ENCODE results near the gene ARSI.

ARSI gene

DNA sequence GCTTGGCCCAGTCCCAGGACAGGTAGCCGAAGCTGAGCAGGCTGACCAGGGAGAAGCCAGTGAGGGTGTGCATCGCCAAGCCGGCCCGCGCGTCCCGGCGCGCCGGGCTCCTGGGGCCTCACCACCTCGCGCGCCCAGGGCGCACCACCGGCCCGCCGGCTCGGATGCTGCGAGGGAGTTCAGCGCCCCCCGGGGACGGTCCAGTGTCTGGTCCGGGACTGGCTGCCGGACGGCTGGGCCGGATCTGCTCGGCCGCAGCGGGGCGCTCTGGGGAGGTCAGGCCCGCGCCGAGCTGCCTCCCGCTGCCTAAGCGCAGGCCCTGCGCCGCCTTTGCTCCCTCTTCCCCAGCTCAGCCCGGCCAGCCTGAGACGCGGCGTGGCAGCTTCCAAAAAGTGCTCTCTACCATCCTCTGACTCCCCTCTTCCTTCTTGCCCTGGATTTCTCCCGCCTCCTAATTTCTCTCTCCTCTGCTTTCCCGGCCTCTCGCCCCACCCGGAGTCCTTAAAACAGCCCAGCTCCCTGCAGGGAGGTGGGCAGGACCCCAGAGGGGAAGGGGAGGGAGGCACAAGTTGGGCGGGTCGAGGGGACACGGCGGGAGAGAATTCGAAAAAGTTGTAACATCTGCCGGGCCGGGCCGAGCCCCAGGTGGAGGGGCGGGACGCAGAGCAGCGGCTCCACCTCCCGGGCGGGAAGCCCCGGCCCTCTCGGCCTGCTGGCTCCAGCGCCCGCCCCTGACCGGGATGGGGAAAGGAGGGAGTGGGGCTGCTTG lies at the start of gene ARSI:
Gene ARSI, minus strand, starts transcription at position 605 of the 769 bp plus-strand sequence. Its CDS starts 532 bp downstream, at position 73.
- DNase-seq: no peak
- peaks cover 50 to 65% of the 10 kb centered on the region in 2 donors for H3K27me3 Mint-ChIP-seq
- peaks cover 2 to 6% of the 10 kb centered on the region in 2 donors for H3K4me1 Mint-ChIP-seq
- H3K4me3 Mint-ChIP-seq: peak within 1 kb of the TSS; percentile 39 to 57
- no peak within 1 kb of the TSS for H3K27ac Mint-ChIP-seq
- ATAC-seq (replicated peaks): peak in 1 of 2 donors; percentile 29
- H3K9me3 Mint-ChIP-seq: no peaks in the 10 kb centered on the region
- no peaks in the 10 kb centered on the region for H3K36me3 Mint-ChIP-seq

- Mint-ChIP-seq H3K9me3 (no peaks in the 10 kb centered on the region), H3K4me3 (no peak overlapping the region), H3K27me3 (no peaks in the 10 kb centered on the region), H3K4me1 (peaks cover 23 to 29% of the 10 kb centered on the region in 2 donors), H3K36me3 (no peaks in the 10 kb centered on the region), H3K27ac (no peak overlapping the region)
- ATAC-seq (replicated peaks) (peak; percentile 95 to 96), DNase-seq (peak; percentile 57)
These were observed 48.0 kb upstream of the ARSI start for GRCh38 chr5:150350524-150351344.

DNA sequence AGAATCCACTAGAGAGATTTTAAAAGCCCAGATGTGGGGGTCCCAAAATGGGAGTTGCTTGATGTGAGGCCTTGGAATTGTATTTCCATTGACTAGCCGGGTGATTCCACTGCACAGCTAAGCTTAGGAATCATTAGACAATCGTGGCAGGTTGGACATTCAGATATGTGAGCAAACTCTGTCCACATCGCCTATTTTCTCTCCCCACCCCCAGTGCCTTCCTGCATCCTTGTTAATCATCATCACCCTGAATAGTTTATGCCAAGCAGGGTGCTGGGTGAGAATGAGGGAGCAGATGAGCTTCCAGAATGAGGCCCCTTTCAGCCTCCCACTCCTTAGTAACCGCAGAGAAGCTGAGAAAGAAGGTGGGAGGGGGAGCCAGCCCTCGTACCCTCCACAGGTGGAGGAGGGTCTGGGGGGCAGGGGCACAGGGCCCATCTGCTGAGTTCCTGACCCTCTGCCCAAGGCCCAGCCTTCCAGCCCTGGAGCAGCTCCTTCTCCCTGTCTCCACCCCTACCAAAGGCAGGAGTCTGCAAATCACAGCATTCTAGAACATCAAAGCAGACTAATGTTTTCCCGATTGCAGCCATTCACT lies 47.1 kb upstream of the ARSI start:
- no peaks in the 10 kb centered on the region for H3K36me3 Mint-ChIP-seq
- H3K4me1 Mint-ChIP-seq: peaks cover 23 to 29% of the 10 kb centered on the region in 2 donors
- no peak overlapping the region for H3K27ac Mint-ChIP-seq
- DNase-seq: no peak
- H3K9me3 Mint-ChIP-seq: no peaks in the 10 kb centered on the region
- H3K4me3 Mint-ChIP-seq: no peak overlapping the region
- ATAC-seq (replicated peaks): no peak
- H3K27me3 Mint-ChIP-seq: no peaks in the 10 kb centered on the region

DNA sequence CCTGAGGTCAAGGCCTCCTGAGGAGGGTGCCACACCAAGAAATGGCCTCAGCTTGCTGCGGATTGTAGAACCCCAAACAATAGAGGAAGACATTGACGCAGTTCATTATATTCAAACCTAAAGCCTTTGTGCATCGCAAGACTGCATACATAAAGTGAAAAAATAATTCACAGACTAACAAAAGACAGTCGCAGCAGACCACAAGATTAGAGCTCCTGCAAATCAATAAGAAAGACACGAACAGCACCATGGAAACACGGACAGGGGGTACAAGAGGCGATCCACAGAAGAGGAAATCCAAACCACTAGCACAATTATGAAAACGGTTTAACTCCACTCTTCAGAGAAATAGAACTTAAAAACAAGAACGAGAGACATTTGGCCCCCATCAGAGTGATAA lies 44.7 kb upstream of the ARSI start:
- Mint-ChIP-seq H3K27me3 (no peaks in the 10 kb centered on the region), H3K27ac (no peak overlapping the region), H3K9me3 (no peaks in the 10 kb centered on the region), H3K36me3 (no peaks in the 10 kb centered on the region), H3K4me3 (no peak overlapping the region), H3K4me1 (peaks cover 23 to 36% of the 10 kb centered on the region in 2 donors)
- DNase-seq (no peak), ATAC-seq (replicated peaks) (no peak)

GRCh38 chr5:150347003-150347402 lies 44.3 kb upstream of the ARSI start:
- H3K27me3 Mint-ChIP-seq: no peaks in the 10 kb centered on the region
- H3K9me3 Mint-ChIP-seq: no peaks in the 10 kb centered on the region
- H3K36me3 Mint-ChIP-seq: no peaks in the 10 kb centered on the region
- peaks cover 24 to 37% of the 10 kb centered on the region in 2 donors for H3K4me1 Mint-ChIP-seq
- H3K4me3 Mint-ChIP-seq: no peak overlapping the region
- ATAC-seq (replicated peaks) (no peak), DNase-seq (no peak)
- peak overlapping the region; percentile 73 for H3K27ac Mint-ChIP-seq

GRCh38 chr5:150346592-150346991 lies 43.9 kb upstream of the ARSI start:
- Mint-ChIP-seq H3K9me3 (no peaks in the 10 kb centered on the region), H3K27ac (no peak overlapping the region), H3K36me3 (no peaks in the 10 kb centered on the region), H3K27me3 (no peaks in the 10 kb centered on the region), H3K4me1 (peaks cover 25 to 35% of the 10 kb centered on the region in 2 donors), H3K4me3 (no peak overlapping the region)
- DNase-seq (no peak), ATAC-seq (replicated peaks) (peak; percentile 21 to 28)

DNA sequence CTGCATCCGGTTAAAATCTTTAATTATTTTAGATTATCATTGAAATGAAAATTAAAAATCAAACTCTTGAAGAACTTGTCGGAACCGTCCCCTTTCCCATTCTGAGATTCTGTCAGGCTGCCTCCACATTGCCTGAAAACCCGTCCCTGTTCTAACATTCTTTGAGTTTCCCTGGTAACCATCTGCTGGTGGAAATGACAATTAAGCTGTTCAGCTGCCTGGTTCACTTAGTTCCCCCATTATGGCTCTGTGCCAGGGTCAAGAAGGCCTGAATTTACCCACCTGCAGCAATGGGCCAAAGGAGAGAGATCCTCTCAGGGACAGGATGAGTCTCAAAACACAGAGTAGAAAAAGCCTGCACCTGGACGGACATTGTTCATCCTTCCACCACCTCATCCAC lies 43.0 kb upstream of the ARSI start:
- ATAC-seq (replicated peaks) (no peak), DNase-seq (no peak)
- H3K27me3 Mint-ChIP-seq: no peaks in the 10 kb centered on the region
- peaks cover 27 to 39% of the 10 kb centered on the region in 2 donors for H3K4me1 Mint-ChIP-seq
- H3K27ac Mint-ChIP-seq: no peak overlapping the region
- no peak overlapping the region for H3K4me3 Mint-ChIP-seq
- H3K9me3 Mint-ChIP-seq: no peaks in the 10 kb centered on the region
- H3K36me3 Mint-ChIP-seq: no peaks in the 10 kb centered on the region

DNA sequence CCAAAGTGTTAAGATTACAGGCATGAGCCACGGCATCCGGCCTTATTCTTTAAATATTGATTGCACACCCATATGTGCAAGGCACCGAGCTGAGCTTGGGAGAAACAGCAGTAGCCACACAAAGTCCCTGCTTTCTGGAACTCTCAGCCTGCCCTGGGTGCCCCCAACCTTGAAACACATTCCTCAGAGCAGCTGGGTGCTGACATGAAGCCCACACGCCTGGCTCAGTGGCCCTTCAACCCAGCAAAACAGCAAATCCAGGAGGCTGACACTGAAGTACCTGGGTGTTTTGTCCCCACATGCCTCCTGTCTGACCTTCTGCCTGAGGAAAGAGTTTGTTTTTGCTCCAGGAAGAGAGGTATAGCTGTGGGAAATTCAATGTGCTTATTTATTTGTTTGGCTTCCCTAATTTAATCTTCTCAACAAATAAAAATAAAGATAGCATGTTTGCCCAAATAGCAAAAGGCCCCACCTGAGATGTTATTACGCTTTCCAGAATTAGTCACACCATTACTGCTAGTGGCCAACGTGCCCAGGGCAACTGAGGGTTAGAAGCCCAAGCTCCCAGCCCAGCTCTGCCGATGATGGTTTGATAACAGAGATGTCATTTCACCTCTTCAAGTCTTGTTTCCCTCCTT lies 41.4 kb upstream of the ARSI start:
- no peak for ATAC-seq (replicated peaks)
- Mint-ChIP-seq H3K27me3 (no peaks in the 10 kb centered on the region), H3K9me3 (no peaks in the 10 kb centered on the region)

DNA sequence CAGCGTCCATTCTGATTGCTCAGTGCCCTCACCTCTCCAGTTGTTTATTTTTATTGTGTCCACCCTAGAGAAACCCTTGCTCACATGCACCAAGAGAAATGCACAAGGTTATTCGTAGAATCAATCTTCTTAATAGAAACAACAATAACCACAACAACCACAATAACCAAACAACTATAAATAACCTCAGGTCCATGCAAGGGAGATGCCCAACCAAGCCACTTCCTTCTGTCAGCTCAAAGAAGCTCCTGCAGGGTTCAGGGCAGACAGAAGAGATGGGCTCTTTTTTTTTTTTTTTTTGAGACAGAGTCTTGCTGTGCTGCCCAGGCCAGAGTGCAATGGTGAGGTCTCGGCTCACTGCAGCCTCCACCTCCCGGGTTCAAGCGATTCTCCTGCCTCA lies 39.9 kb upstream of the ARSI start:
- Mint-ChIP-seq H3K4me3 (no peak overlapping the region), H3K27me3 (no peaks in the 10 kb centered on the region), H3K36me3 (no peaks in the 10 kb centered on the region), H3K27ac (no peak overlapping the region), H3K4me1 (peaks cover 34 to 52% of the 10 kb centered on the region in 2 donors), H3K9me3 (no peaks in the 10 kb centered on the region)
- ATAC-seq (replicated peaks) (peak; percentile 21 to 22), DNase-seq (no peak)

More for the DNA sequence above, 41.4 kb upstream of the ARSI start:
- Mint-ChIP-seq H3K4me1 (peaks cover 34 to 49% of the 10 kb centered on the region in 2 donors), H3K4me3 (no peak overlapping the region), H3K36me3 (no peaks in the 10 kb centered on the region), H3K27ac (no peak overlapping the region)
- no peak for DNase-seq

GRCh38 chr5:150341989-150342388 lies 39.3 kb upstream of the ARSI start:
- DNase-seq: no peak
- no peak for ATAC-seq (replicated peaks)
- Mint-ChIP-seq H3K4me1 (peaks cover 29 to 47% of the 10 kb centered on the region in 2 donors), H3K27ac (no peak overlapping the region), H3K4me3 (no peak overlapping the region), H3K9me3 (no peaks in the 10 kb centered on the region), H3K27me3 (no peaks in the 10 kb centered on the region), H3K36me3 (no peaks in the 10 kb centered on the region)

DNA sequence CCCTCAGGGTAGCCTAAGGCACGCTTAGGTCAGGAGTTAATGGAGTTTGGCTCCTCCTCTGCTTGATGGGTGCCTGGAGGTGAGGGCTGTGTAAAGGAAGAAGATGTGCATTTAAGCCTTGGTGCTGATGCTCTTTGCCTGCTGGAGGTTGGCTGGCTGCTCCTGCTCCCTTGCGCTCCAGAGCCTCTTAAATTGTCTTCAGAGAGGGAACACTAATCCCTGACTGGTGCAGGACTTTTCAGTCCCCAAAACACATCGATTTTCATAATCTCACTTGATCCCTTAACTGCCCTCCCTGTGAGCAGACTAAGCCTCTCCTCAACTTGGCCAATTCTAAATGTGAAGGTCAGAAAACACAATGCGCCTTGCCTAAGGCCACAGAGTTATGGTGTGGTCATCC lies 38.6 kb upstream of the ARSI start:
- Mint-ChIP-seq H3K27me3 (no peaks in the 10 kb centered on the region), H3K36me3 (no peaks in the 10 kb centered on the region), H3K27ac (no peak overlapping the region), H3K4me1 (peaks cover 25 to 40% of the 10 kb centered on the region in 2 donors), H3K9me3 (no peaks in the 10 kb centered on the region), H3K4me3 (no peak overlapping the region)
- ATAC-seq (replicated peaks): peak; percentile 13 to 15
- no peak for DNase-seq

- Mint-ChIP-seq H3K27ac (no peak overlapping the region), H3K4me1 (peaks cover 25 to 39% of the 10 kb centered on the region in 2 donors)
- peak; percentile 94 to 97 for ATAC-seq (replicated peaks)
These were observed 38.0 kb upstream of the ARSI start for GRCh38 chr5:150340614-150341255.

DNA sequence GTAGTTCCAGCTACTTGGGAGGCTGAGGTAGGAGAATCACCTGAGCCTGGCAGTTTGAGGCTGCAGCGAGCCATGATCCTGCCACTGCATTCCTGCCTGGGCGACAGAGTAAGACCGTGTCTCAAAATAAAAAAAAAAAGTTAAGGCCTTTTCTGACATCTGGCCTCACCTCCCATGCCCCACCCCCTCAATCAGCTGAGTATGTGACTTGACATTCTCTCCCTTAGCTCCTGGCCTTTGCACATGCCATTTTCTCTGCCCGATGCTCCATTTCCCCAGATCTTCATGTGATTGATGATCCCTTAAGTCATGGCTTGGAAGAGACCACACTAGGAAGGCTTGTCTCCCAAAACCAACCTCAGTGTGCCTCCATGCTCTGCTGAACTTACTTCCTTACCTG lies 37.1 kb upstream of the ARSI start:
- Mint-ChIP-seq H3K4me1 (peaks cover 25 to 39% of the 10 kb centered on the region in 2 donors), H3K36me3 (no peaks in the 10 kb centered on the region), H3K27ac (no peak overlapping the region), H3K4me3 (no peak overlapping the region), H3K9me3 (no peaks in the 10 kb centered on the region), H3K27me3 (no peaks in the 10 kb centered on the region)
- ATAC-seq (replicated peaks) (no peak), DNase-seq (no peak)

More at GRCh38 chr5:150340614-150341255, 38.0 kb upstream of the ARSI start:
- Mint-ChIP-seq H3K27me3 (no peaks in the 10 kb centered on the region), H3K4me3 (no peak overlapping the region), H3K9me3 (no peaks in the 10 kb centered on the region), H3K36me3 (no peaks in the 10 kb centered on the region)
- peak; percentile 44 for DNase-seq

DNA sequence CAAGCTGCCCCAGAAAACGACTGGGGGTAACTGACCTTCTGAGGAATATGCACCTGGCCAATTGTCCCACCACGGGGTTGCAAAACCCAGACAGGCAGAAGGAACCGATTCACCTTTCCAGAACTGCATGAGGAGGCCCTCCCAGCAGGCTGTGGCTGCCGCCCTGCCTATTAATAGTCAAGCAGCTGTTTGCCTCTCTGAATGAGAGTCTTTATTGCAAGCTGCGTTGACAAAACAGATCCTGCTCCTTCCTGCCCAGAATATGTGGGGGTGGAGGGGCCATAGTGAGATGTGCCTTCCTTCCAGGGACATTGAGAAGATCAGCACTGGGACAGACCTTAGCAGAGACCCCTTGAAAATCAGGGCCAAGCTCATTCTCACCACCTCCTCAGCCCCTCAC lies 36.5 kb upstream of the ARSI start:
- no peak overlapping the region for H3K4me3 Mint-ChIP-seq
- no peak overlapping the region for H3K27ac Mint-ChIP-seq
- no peak for ATAC-seq (replicated peaks)

More for the DNA sequence above, 36.5 kb upstream of the ARSI start:
- no peak for DNase-seq
- H3K36me3 Mint-ChIP-seq: no peaks in the 10 kb centered on the region
- H3K4me1 Mint-ChIP-seq: peaks cover 25 to 34% of the 10 kb centered on the region in 2 donors
- no peaks in the 10 kb centered on the region for H3K9me3 Mint-ChIP-seq
- H3K27me3 Mint-ChIP-seq: no peaks in the 10 kb centered on the region

All from stimulated activated naive B cell treated with anti-CD40 and anti-IgM and Interleukin-4, amounts not matched to agents 10 μg/mL and 1 μg/mL and 100 μg/mL, for 72 hours (primary cell).